ENCODE measurements around the gene CUL4A.

DNA sequence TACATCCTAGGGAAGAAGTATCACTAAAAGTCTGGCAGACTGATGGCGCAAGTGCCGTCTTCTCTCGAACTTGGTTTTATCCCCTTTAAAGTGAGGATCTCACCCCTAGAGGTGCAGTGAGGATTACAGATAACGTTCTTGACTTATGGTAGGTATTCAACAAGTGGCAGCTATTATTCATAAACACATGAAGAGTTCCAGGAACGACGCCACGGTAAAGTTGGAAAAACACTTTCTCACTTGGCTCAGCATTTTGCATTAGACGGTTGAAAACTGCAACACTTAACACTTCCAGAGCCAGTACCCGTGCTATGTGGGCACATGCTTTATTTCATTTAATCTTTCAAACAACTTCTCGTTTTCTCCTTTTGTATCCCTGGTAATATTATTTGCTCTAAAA is 42.3 kb upstream of the CUL4A start:
- TF ChIP-seq CTCF (IDR thresholded peaks at IDR 0.05; ENCODE audit: low read length) = no peak
- no peak for TF ChIP-seq EZH2 (optimal IDR thresholded peaks at IDR 0.05; ENCODE audit: low read depth, low read length)
- TF ChIP-seq EZH2phosphoT487 (IDR thresholded peaks at IDR 0.05; ENCODE audit: low read length) = no peak

All from MM.1S (cell line).